ENCODE measurements around the gene SH2D3C.
A peak's percentile ranks its signal among the peaks of the same experiment; 100 is the strongest.

Gene SH2D3C

GRCh38 chr9:127803507-127804352 is 25.3 kb upstream of the SH2D3C start:
- Histone ChIP-seq H3K9me3 (ENCODE audit: control insufficient read depth, low read depth, low read length) (no peaks in the 10 kb centered on the region), H3K27ac (ENCODE audit: low read length) (no peak overlapping the region), H3K4me1 (ENCODE audit: control insufficient read depth, low read depth, low read length) (no peaks in the 10 kb centered on the region), H3K36me3 (ENCODE audit: control insufficient read depth, low read depth, low read length) (peaks cover 17% of the 10 kb centered on the region), H3K4me3 (ENCODE audit: low read length) (peak overlapping the region; percentile 88), H3K9ac (ENCODE audit: low read length) (peak overlapping the region; percentile 84), H3K27me3 (ENCODE audit: control insufficient read depth, insufficient read depth, low read length) (no peaks in the 10 kb centered on the region)

GRCh38 chr9:127802576-127803443 is 24.3 kb upstream of the SH2D3C start, which contains the start of gene FPGS:
Gene FPGS (plus strand): TSS chr9:127802882. CDS start chr9:127802925, 43 bp downstream.
- Histone ChIP-seq H3K36me3 (ENCODE audit: control insufficient read depth, low read depth, low read length) (peaks cover 12% of the 10 kb centered on the region), H3K9me3 (ENCODE audit: control insufficient read depth, low read depth, low read length) (no peaks in the 10 kb centered on the region), H3K27ac (ENCODE audit: low read length) (no peak within 1 kb of the TSS), H3K9ac (ENCODE audit: low read length) (peak within 1 kb of the TSS; percentile 84), H3K27me3 (ENCODE audit: control insufficient read depth, insufficient read depth, low read length) (no peaks in the 10 kb centered on the region), H3K4me3 (ENCODE audit: low read length) (peak within 1 kb of the TSS; percentile 88), H3K4me1 (ENCODE audit: control insufficient read depth, low read depth, low read length) (no peaks in the 10 kb centered on the region)

GRCh38 chr9:127801955-127802575 is 23.6 kb upstream of the SH2D3C start:
- Histone ChIP-seq H3K9me3 (ENCODE audit: control insufficient read depth, low read depth, low read length) (no peaks in the 10 kb centered on the region), H3K4me1 (ENCODE audit: control insufficient read depth, low read depth, low read length) (no peaks in the 10 kb centered on the region), H3K27ac (ENCODE audit: low read length) (no peak overlapping the region)

GRCh38 chr9:127796852-127797370 is 18.4 kb upstream of the SH2D3C start:
- Histone ChIP-seq H3K9ac (ENCODE audit: low read length) (no peak overlapping the region), H3K9me3 (ENCODE audit: control insufficient read depth, low read depth, low read length) (no peaks in the 10 kb centered on the region), H3K36me3 (ENCODE audit: control insufficient read depth, low read depth, low read length) (peaks cover 10% of the 10 kb centered on the region), H3K27me3 (ENCODE audit: control insufficient read depth, insufficient read depth, low read length) (no peaks in the 10 kb centered on the region), H3K4me1 (ENCODE audit: control insufficient read depth, low read depth, low read length) (no peaks in the 10 kb centered on the region), H3K27ac (ENCODE audit: low read length) (no peak overlapping the region), H3K4me3 (ENCODE audit: low read length) (no peak overlapping the region)

More at GRCh38 chr9:127801955-127802575, 23.6 kb upstream of the SH2D3C start:
- H3K4me3 ChIP-seq (ENCODE audit: low read length), result peak overlapping the region; percentile 56
- peak overlapping the region; percentile 55 for H3K9ac ChIP-seq (ENCODE audit: low read length)
- peaks cover 7% of the 10 kb centered on the region for H3K36me3 ChIP-seq (ENCODE audit: control insufficient read depth, low read depth, low read length)
- H3K27me3 ChIP-seq (ENCODE audit: control insufficient read depth, insufficient read depth, low read length), result no peaks in the 10 kb centered on the region

GRCh38 chr9:127796225-127796813 is 17.9 kb upstream of the SH2D3C start:
- Histone ChIP-seq H3K4me3 (ENCODE audit: low read length) (no peak overlapping the region), H3K9me3 (ENCODE audit: control insufficient read depth, low read depth, low read length) (no peaks in the 10 kb centered on the region), H3K9ac (ENCODE audit: low read length) (no peak overlapping the region), H3K27ac (ENCODE audit: low read length) (no peak overlapping the region), H3K36me3 (ENCODE audit: control insufficient read depth, low read depth, low read length) (peaks cover 10% of the 10 kb centered on the region), H3K27me3 (ENCODE audit: control insufficient read depth, insufficient read depth, low read length) (no peaks in the 10 kb centered on the region), H3K4me1 (ENCODE audit: control insufficient read depth, low read depth, low read length) (no peaks in the 10 kb centered on the region)

- no peaks in the 10 kb centered on the region for H3K4me1 ChIP-seq (ENCODE audit: control insufficient read depth, low read depth, low read length)
- peaks cover 30% of the 10 kb centered on the region for H3K36me3 ChIP-seq (ENCODE audit: control insufficient read depth, low read depth, low read length)
- no peak overlapping the region for H3K4me3 ChIP-seq (ENCODE audit: low read length)
- no peak overlapping the region for H3K27ac ChIP-seq (ENCODE audit: low read length)
- no peaks in the 10 kb centered on the region for H3K27me3 ChIP-seq (ENCODE audit: control insufficient read depth, insufficient read depth, low read length)
- H3K9ac ChIP-seq (ENCODE audit: low read length), result no peak overlapping the region
- no peaks in the 10 kb centered on the region for H3K9me3 ChIP-seq (ENCODE audit: control insufficient read depth, low read depth, low read length)
Observed at GRCh38 chr9:127794001-127794791, 15.7 kb upstream of the SH2D3C start.

- H3K4me1 ChIP-seq (ENCODE audit: control insufficient read depth, low read depth, low read length), result no peaks in the 10 kb centered on the region
- no peaks in the 10 kb centered on the region for H3K9me3 ChIP-seq (ENCODE audit: control insufficient read depth, low read depth, low read length)
- H3K27ac ChIP-seq (ENCODE audit: low read length), result no peak overlapping the region
- no peak overlapping the region for H3K9ac ChIP-seq (ENCODE audit: low read length)
- peaks cover 40% of the 10 kb centered on the region for H3K36me3 ChIP-seq (ENCODE audit: control insufficient read depth, low read depth, low read length)
- no peak overlapping the region for H3K4me3 ChIP-seq (ENCODE audit: low read length)
- no peaks in the 10 kb centered on the region for H3K27me3 ChIP-seq (ENCODE audit: control insufficient read depth, insufficient read depth, low read length)
Observed at GRCh38 chr9:127793093-127793708, 14.7 kb upstream of the SH2D3C start.

GRCh38 chr9:127792417-127793031 is 14.1 kb upstream of the SH2D3C start:
- Histone ChIP-seq H3K27me3 (ENCODE audit: control insufficient read depth, insufficient read depth, low read length) (no peaks in the 10 kb centered on the region), H3K4me1 (ENCODE audit: control insufficient read depth, low read depth, low read length) (no peaks in the 10 kb centered on the region), H3K9ac (ENCODE audit: low read length) (no peak overlapping the region), H3K9me3 (ENCODE audit: control insufficient read depth, low read depth, low read length) (no peaks in the 10 kb centered on the region), H3K36me3 (ENCODE audit: control insufficient read depth, low read depth, low read length) (peaks cover 47% of the 10 kb centered on the region), H3K4me3 (ENCODE audit: low read length) (no peak overlapping the region), H3K27ac (ENCODE audit: low read length) (no peak overlapping the region)

- Histone ChIP-seq H3K9ac (ENCODE audit: low read length) (no peak overlapping the region), H3K4me1 (ENCODE audit: control insufficient read depth, low read depth, low read length) (peaks cover 5% of the 10 kb centered on the region), H3K4me3 (ENCODE audit: low read length) (no peak overlapping the region), H3K9me3 (ENCODE audit: control insufficient read depth, low read depth, low read length) (no peaks in the 10 kb centered on the region), H3K27ac (ENCODE audit: low read length) (no peak overlapping the region), H3K27me3 (ENCODE audit: control insufficient read depth, insufficient read depth, low read length) (no peaks in the 10 kb centered on the region), H3K36me3 (ENCODE audit: control insufficient read depth, low read depth, low read length) (peaks cover 53% of the 10 kb centered on the region)
Observed at GRCh38 chr9:127791085-127791484, 12.6 kb upstream of the SH2D3C start.
